Activated naive CD8-positive, alpha-beta T cell treated with anti-CD3 and anti-CD28 coated beads, Interleukin-2, amount 50 U/mL, for 16 hours (primary cell): Measurements from ENCODE around the gene KIAA1671.

Source experiments
- DNase-seq: peaks from one replicate; pipeline ENCODE4 v3.0.0-alpha.2; 2020; ENCODE audit warnings: low read depth, low spot score

The KIAA1671 gene

DNA sequence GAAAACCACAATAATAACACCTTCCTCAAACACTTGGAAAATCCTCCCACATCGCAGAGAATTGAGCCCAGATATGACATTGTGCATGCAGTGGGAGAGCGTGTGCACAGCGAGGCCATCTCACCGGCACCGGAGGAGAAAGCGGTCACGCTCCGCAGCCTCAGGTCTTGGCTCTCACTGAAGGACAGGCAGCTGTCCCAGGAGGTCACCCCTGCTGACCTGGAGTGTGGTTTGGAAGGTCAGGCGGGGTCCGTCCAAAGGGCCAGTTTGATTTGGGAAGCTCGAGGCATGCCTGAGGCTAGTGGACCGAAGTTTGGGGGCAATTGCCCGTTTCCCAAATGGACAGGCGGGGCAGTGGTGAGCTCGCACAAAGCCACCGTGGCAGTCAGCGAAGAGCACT, 86.7 kb downstream of the KIAA1671 start:
- DNase-seq = no peak

DNA sequence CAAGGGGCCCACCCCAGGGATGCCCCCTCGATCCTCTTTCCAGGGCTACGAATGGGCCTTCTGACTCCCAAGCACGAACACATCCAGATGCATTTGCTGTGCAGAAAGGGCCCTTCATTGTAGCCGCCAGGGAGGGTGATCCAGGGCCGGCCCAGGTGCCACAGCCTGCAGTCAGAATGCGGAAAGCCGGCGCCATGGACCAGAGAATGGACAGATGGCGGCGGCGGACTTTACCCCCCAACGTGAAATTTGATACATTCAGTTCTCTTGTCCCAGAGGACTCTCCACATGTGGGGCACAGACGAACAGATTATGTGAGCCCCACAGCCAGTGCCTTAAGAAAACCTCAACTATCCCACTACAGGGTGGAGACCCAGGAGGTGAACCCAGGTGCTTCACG, 87.2 kb downstream of the KIAA1671 start:
- no peak for DNase-seq

DNA sequence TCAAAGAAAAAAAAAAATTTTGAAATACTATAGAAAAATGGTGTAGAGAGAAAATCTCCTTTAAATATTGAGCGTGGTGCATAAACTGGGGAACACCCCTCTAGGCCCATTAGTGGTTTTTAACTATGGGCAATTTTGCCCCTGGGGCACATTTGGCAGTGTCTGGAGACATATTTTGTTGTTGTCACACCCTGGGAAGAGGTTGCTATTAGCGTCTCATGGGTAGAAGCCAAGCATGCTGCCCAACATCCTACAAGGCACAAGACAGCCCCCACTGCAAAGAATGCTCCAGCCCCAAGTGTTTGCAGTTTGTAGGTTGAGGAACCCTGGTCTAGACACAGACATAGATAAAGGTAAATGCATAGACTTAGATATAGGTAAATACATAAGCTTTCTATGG, 92.6 kb downstream of the KIAA1671 start:
- no peak for DNase-seq

DNA sequence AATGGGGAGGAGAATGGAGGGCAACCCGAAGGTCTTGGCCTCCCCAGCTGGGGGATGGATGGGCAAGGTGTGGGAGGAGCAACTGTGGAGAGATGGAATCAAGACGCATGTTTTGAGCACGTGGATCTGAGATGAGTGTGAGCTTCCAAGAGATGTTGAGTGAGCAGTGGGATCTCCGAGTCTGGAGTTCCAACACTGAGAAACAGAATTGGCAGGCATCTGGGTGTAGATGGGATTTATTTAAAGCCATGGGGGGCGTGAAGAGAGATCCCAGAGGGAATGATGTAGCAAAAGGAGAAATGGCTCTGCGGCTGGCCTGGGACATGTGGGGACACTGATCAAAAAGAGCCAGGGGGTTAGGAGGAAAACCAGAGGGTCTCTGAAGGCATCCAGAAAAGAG, 95.6 kb downstream of the KIAA1671 start:
- DNase-seq = no peak

DNA sequence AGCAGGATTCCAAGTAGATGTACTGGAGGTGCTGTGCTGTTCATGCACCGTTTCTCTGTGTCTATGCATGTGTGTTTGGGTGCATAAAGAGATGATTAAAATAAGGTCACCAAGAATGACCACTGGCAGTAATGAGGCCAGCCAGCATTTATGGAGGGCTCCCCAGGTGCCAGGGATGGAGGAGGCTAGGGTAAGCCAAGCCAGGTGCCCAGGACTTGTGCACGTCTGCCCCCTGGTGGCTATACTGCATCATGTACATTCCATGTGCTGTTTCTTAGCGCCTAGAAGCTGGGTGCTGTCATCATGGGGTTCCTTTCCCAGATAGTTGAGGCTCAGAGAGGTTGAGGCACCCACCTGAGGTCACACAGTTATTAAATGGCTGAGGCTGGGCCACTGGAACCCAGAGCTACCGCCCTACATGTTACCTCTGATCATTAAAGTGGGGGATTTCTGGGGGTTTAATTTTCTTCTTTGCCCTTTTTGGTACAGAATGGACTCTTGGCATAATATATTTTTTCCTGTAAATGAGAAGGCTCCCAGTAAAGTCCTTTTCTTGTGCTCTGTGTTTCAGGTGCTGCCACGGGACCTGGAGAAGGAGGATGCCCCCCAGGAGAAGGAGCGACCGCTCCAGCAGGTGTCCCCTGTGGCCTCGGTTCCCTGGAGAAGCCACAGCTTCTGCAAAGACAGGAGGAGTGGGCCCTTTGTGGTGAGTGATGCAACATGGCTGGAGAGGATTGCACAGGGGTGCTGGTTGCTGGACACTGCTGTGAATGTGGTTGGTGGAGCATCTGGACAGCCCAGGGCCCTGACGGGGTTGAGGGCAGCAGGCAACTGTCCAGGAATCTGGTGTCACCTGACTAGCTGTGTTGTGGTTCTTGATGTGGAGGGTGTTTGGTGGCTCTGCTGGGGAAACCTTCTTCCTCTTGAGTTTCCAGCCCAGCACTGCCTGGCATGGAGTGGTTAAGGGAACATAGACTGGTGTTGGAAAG, 96.4 kb downstream of the KIAA1671 start:
- DNase-seq = peak; percentile 41

DNA sequence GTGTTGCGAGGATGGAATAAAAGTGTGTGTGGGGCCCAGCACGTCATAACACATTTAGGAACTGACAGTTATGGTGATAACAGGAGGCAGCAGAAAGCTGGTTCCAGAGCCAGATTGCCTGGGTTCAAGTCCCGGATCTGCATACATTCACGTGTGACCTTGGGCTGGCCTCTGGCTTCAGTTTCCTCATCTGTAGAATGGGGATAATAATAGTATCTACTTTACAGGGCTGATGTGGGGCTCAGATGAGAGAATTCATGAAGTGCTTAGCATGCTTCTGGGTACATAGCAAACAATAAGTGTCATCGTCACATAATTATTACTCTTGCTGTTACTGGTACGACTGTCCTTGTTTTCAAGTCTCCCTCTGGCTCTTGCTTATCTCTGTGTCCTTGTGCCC, 97.3 kb downstream of the KIAA1671 start:
- no peak for DNase-seq

DNA sequence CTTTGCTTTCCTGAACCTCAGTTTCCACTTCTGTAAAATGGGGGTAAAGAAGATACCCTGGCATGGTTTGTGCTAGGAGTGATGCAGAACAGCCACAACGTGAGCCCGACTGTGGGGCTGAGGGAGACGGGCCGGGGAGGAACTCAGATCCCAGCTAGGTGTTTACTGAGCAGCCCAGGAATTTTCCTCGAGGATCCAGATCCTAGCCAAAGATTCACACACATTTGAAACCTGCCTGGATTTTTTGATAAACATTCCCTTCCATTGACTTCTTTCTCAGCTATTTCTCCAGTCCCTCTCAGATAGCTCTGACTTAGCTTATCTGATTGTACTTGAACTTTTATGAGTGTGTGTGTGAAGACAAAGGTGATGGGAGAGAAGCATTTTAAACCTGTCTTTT, 98.0 kb downstream of the KIAA1671 start:
- no peak for DNase-seq

DNA sequence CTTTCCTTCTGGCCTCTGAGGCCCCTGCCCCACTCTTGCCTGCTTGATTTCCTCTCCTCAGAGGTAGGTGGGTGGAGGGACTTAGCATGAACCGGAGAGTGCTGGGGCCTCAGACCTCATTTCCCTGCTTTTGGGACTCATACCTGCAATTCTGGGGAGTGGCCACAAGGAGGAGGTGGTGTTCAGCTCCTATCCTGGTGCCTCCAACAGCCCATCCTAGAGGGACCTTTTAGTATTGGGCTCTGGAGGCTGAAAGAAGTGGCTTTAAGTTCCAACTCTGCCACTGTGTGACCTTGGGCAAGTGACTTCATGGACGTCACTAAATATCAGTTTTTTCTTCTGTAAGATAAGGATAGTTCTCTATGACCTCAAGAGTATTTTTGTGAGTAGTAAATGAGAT, 98.6 kb downstream of the KIAA1671 start:
- DNase-seq = no peak

DNA sequence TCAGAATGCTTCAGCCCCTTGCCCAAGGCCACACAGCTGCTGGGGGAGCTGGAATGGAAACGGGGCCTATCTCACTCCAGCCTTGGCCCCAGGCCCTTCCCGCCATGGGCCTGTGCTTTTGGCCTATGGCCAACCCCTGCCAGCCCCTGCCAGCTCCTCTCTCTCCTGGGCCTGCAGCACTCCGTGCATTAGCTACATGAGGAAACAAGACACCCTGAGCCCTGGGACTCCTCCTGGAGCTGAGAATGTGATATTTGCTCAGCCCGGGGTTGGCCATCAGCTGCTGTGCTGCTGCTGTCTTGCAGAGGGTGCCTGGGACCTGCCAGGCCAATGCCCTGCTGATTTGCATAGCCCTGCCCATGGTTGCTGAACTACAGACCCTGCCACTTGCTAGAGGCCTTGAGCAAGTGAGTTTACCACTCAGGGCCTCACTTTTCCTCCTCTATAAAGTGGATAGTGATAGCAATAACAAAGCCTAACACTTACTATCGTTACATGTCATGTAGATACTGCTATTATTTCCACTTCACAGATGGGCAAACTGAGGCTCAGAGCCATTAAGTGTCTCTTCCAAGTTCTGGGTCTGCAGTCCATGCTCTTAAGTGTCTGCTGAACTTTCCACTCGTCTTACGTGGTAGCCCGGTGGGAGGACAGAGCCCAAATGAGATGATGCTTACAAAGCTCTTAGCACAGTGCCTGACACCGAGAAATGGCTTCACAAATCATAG, 99.6 kb downstream of the KIAA1671 start:
- DNase-seq = no peak

DNA sequence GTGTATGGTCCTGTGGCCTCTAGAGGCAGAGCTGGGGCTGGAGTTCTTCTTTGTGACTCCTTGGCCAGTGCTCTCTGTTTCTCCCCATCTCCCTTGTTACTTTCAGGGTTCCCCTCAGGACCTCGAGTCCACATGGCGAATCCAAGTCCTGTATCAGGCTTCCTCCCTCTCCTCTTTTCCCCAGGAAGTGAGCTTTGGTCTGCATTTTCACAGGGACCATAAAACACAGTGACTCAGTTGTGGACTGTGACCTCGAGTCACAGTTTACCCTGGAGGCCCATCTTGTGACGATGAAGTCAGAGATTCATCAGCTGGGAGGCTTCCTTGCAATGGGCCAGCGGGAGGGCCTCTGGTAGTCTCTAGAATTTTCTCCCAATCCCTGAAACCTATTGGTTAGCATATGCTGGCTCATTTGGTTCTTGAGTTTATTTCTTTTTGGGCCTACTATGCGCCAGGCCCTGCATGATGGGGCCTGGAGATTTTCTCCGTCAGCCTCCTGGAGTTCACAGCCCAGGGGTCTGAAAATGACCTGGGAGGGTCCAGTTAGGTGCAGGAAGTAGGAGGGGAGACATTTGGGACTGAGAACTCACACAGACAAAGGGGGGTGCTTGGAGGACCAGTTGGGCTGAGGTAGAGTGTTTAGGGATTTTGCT, 100.8 kb downstream of the KIAA1671 start:
- DNase-seq = no peak

DNA sequence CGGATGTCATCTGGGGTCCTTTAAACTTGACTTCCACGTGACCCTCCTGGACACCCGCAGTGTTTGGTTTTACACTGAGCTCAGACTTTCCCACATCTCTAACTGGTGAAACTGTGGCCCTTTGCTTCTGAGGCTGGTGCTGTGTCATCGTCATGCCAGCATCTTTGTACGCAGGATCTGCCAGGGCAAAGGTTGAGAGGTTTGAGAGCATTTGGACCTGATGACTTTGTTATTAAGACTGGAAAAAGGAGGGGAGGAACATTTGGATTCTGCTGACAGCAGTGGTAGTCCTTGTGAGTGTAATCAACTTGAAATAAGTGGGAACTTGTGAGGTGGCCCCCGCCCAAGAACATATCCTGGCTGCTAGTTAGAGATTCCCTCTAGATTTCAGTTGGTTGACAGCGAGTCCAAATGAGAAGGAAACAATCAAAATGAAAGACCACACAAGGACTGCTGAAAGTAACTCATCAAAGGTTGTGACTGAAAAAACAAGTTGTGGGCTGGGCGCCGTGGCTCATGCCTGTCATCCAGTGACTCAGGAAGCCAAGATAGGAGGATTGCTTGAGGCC, 102.5 kb downstream of the KIAA1671 start:
- no peak for DNase-seq

DNA sequence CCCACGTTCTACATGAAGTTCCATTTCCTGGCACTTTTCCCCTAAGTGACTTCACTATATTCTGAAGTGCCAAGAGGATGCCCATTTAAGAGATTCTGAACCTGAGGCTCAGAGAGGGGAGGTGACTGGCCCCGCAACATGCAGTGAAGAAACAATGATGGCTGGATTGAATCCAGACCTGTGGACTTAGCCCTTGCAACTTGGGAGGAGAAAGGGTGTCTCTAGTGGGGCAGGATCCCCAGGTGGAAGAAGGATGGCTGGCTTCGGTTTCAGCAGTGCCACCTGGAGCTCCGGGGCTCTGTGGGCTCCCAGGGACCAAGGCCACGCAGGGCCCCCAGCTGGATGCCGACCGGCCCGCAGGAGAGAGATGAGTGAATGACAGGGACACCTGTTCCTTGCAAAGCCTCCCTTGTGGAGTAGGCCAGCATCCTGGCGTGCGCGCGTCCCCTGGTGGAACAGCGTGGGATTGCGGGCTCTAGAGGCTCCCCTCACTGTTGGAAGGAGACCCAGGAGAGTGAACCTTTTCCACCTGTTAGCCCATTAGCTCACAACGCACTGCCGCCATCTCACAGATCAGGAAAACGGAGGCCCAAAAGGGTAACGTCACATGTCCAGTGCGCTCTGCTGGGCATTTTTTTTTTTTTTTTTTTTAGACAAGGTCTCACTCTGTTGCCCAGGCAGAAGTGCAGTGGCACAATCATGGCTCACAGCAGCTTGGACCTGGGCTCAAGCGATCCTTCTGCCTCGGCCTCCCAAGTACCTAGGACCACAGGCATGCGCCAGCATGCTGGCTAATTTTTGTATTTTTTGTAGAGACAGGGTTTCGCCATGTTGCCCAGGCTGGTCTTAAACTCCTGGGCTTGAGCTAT, 104.7 kb downstream of the KIAA1671 start:
- DNase-seq = peak; percentile 48

DNA sequence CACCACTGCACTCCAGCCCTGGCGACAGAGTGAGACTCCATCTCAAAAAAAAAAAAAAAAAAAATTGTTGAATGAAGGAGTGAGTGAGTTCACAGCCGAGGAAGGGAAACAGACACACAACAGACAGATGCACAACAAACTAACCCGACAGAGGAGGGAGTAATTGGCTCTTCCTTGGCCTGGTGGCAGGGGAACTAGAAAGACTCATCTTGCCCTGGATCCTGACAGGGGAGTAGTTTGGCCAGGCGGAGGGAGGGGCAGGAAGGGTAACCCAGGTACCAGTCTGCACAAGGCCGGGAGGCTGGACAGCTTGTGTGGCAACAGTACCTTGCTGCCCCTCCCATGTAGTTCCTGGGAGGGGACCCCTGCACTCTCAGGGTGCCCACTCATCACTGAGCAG, 106.9 kb downstream of the KIAA1671 start:
- no peak for DNase-seq

DNA sequence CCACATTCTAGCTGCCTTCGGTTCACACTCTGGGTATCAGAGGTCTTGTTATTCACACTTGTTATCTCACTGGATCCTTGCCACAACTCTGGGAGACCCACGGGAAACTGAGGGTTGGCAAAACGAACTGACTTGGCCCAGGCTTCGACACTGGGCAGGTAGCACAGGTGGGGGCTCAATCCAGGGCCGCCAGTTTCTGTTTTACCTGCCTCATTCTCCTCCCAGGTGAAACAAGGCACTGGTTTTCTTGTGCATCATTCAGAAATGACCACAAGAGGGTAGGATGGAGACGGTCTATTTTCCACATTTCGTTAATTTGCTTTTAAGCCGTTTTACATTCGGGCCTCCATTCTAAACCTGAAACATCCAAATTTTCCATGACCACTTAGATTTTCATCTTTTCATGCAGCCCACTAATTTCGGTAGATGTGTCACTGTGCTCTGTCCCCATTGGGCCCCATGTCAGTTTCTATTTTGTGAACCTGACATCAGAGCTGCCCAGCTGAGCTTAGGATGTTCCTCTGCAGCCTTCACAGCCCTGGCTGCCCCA, 108.1 kb downstream of the KIAA1671 start:
- DNase-seq = peak; percentile 22

DNA sequence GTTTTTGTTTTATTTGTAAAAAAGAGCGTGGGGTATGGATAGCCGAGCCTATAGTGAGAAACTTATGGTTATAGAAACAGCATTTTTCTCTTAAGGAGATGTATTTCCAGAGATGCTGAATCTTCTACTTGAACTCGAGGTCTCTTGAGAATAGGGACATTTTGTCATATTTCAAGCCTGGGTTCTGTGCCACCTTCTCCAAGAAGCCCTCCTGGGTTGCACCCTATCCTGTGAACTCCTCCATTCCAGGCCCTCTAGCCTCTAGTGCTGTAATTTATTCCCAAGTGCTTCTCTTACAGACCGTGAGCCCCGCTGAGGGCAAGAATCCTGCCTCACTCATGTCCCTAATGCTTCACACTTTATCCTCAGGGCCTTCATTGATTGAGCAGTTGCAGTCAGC, 108.6 kb downstream of the KIAA1671 start:
- no peak for DNase-seq

DNA sequence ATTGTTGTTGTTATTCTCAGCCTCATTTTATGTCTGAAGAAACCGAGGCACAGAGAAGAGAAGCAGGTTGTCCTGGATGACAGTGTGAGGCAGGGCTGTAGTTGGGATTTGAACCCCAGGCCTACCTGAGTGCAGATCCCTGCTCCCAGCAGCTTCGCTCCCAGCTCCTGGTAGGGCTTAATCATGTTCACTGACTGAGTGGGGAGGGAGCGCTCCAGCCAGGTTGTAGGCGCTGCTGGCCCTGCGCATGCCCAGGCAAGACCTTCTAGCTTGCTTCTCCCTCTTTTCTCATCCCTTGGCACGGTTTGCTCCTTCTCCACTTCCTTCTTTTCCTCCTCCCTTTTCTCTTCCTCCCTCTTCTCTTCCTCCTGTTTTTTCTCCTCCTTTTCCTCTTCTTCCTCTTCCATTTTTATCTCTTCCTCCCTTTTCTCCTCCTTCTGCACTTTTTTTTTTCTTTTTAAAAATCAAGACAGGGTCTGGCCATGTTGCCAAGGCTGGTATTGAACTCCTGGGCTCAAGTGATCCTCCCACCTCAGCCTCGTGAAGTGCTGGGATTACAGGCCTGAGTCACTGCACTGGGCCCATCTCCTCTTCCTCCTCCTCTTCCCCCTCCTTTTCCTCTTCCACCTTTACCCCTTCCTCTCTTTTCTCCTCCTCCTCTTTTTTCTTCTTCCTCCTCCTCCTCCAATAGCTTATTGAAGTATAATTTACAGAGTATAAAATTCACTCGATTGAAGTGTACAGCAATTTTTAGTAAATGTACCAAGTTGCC, 109.3 kb downstream of the KIAA1671 start:
- no peak for DNase-seq

DNA sequence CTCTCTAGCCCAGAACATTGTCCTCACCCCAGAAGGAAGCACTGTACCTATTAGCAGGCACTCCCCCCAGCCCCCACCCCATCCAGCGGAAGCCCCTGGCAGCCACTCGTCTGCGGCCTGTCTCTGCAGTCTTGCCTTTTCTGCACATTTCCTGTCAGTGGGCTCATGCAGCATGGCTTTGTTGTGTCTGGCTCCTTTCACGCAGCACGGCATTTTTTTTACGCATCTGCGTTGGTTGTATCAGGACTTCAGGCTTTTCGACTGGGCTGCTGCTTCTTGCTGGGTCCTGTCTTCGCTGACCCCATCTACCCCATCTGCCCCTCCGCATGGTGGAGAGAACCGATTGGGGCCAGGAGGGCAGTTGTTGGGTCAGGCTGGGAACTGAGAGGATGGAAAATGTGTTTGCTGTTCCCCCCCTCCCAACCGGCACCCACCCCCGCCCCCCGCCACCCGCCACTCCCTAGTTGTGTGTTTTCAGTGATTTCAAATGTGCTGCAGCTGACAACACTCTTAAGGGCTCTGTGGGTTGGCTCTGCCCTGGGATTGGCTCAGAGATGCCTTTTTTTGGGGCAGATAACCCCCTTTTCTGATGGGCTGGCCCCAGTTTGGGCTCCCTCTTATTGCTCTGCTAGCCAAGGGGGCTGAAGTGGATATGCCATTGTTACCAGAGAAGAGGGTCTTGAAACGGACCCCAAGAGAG, 110.0 kb downstream of the KIAA1671 start:
- no peak for DNase-seq

DNA sequence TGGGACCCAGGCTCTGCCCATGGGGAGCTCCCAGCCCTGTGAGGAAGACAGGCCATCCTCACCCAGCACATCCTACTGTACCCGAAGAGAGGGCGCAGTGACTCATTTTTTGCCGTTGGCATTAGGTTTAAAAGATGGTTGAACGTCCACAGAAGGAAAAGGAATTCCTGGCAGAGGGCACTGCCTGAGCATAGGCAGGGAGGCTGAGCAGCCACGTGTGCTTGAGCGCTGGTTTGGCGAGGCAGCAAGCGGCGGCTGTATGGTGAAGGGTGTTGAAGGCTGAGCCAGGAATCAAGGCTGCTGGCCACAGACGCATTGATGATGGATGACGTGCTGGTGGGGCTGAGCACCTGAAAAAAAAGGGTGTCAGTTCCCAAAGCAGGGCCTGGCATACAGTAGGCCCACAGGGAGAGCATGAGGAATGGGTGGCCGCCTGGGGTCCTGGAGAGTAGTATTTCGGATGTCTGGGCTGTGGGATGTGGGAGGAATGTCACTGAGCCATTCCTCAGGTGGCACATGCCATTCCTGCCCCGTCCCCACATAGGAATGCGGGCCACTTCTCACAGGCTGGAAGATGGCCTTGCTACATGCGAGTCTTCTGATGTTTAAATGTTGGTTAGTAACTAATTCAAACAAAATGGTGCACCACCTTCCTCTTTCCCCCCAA, 112.5 kb downstream of the KIAA1671 start:
- no peak for DNase-seq
